SK-N-SH treated with all-trans-retinoic acid at 6 μM for 48 hours (cell line): Measurements from ENCODE around the gene KRT84.

Experiments
- ATAC-seq: fragments of 200-7000 bp; cut with Tn5 transposase; 3 replicates; pipeline ENCODE4 v1.9.1; 2020; ENCODE audit warnings: mild to moderate bottlenecking, moderate library complexity
- ARNTL ChIP-seq: fragments of 450-650 bp; formaldehyde crosslinking; IDR thresholded peaks from 2 replicates; pipeline ENCODE4 v1.5.0; 2020; ENCODE audit warnings: low read depth, mild to moderate bottlenecking, moderate library complexity, borderline replicate concordance
- BACH2 ChIP-seq: fragments of 250-450 bp; sonication (Bioruptor Pico); IDR thresholded peaks from 2 replicates; pipeline ENCODE4 v1.9.0; 2021; ENCODE audit warnings: mild to moderate bottlenecking, borderline replicate concordance
- CREB5 ChIP-seq: fragments of 250-450 bp; sonication (Bioruptor Pico); IDR thresholded peaks from 2 replicates; pipeline ENCODE4 v1.5.1; 2020; ENCODE audit warnings: low read depth, mild to moderate bottlenecking, moderate library complexity
- CSDC2 ChIP-seq: fragments of 250-450 bp; sonication (Bioruptor Pico); IDR thresholded peaks from 2 replicates; pipeline ENCODE4 v1.5.0; 2020; ENCODE audit warnings: mild to moderate bottlenecking, moderate library complexity
- CSRNP3 ChIP-seq: fragments of 250-450 bp; sonication (Bioruptor Pico); IDR thresholded peaks from 2 replicates; pipeline ENCODE4 v1.5.1; 2021; ENCODE audit warnings: mild to moderate bottlenecking, moderate library complexity
- ESRRG ChIP-seq: fragments of 250-450 bp; sonication (Bioruptor Pico); IDR thresholded peaks from 2 replicates; pipeline ENCODE4 v1.6.1; 2021; ENCODE audit warnings: mild to moderate bottlenecking
- GLIS3 ChIP-seq: fragments of 250-450 bp; sonication (Bioruptor Pico); IDR thresholded peaks from 2 replicates; pipeline ENCODE4 v1.5.0; 2020; ENCODE audit warnings: mild to moderate bottlenecking, moderate library complexity
- ISL1 ChIP-seq: fragments of 250-450 bp; sonication (Bioruptor Pico); IDR thresholded peaks from 2 replicates; pipeline ENCODE4 v2.1.2; 2022; ENCODE audit warnings: mild to moderate bottlenecking, moderate library complexity
- OSR1 ChIP-seq: fragments of 250-450 bp; sonication (Bioruptor Pico); IDR thresholded peaks from 2 replicates; pipeline ENCODE4 v1.8.0; 2022; ENCODE audit warnings: moderate library complexity, mild to moderate bottlenecking, inconsistent platforms
- PATZ1 ChIP-seq: fragments of 250-450 bp; sonication (Bioruptor Pico); IDR thresholded peaks from 2 replicates; pipeline ENCODE4 v1.8.0; 2020; ENCODE audit warnings: mild to moderate bottlenecking, moderate library complexity, borderline replicate concordance
- POU6F1 ChIP-seq: fragments of 250-450 bp; sonication (Bioruptor Pico); IDR thresholded peaks from 2 replicates; pipeline ENCODE4 v1.8.0; 2021; ENCODE audit warnings: low read depth, mild to moderate bottlenecking, moderate library complexity, borderline replicate concordance
- PPARA ChIP-seq: fragments of 250-450 bp; sonication (Bioruptor Pico); IDR thresholded peaks from 2 replicates; pipeline ENCODE4 v1.5.0; 2020; ENCODE audit warnings: mild to moderate bottlenecking, borderline replicate concordance
- RARB ChIP-seq: fragments of 250-450 bp; sonication (Bioruptor Pico); IDR thresholded peaks from 2 replicates; pipeline ENCODE4 v1.8.0; 2021; ENCODE audit warnings: mild to moderate bottlenecking, moderate library complexity
- TCF4 ChIP-seq: fragments of 250-450 bp; sonication (Bioruptor Pico); IDR thresholded peaks from 2 replicates; pipeline ENCODE4 v1.8.0; 2021; ENCODE audit warnings: mild to moderate bottlenecking, moderate library complexity, borderline replicate concordance
- TOX ChIP-seq: fragments of 250-450 bp; sonication (Bioruptor Pico); IDR thresholded peaks from 2 replicates; pipeline ENCODE4 v1.8.0; 2021; ENCODE audit warnings: mild to moderate bottlenecking, moderate library complexity, borderline replicate concordance
- TSHZ2 ChIP-seq: fragments of 250-450 bp; sonication (Bioruptor Pico); IDR thresholded peaks from 2 replicates; pipeline ENCODE4 v1.5.0; 2020; ENCODE audit warnings: mild to moderate bottlenecking, moderate library complexity
- ZC3H10 ChIP-seq: fragments of 250-450 bp; sonication (Bioruptor Pico); IDR thresholded peaks from 2 replicates; pipeline ENCODE4 v1.5.1; 2021; ENCODE audit warnings: mild to moderate bottlenecking, moderate library complexity
- ZFP3 ChIP-seq: fragments of 250-450 bp; sonication (Bioruptor Pico); IDR thresholded peaks from 2 replicates; pipeline ENCODE4 v1.5.0; 2020; ENCODE audit warnings: mild to moderate bottlenecking, moderate library complexity
- ZFP30 ChIP-seq: fragments of 450-650 bp; formaldehyde crosslinking; IDR thresholded peaks from 2 replicates; pipeline ENCODE4 v1.5.0; 2022; ENCODE audit warnings: mild to moderate bottlenecking, moderate library complexity
- ZNF565 ChIP-seq: fragments of 450-650 bp; formaldehyde crosslinking; conservative IDR thresholded peaks from 2 replicates; pipeline ENCODE4 v1.5.0; 2020; ENCODE audit warnings: low read depth, mild to moderate bottlenecking, moderate library complexity

KRT84 gene

GRCh38 chr12:52403561-52403960 is 18.1 kb upstream of the KRT84 start:
- TF ChIP-seq ZNF565: no peak
- no peak for TF ChIP-seq TCF4 (CRISPR knock-in tag)
- TF ChIP-seq CREB5 (CRISPR knock-in tag): no peak
- no peak for TF ChIP-seq ZC3H10 (CRISPR knock-in tag)
- TF ChIP-seq POU6F1 (CRISPR knock-in tag): no peak
- TF ChIP-seq PPARA: no peak
- TF ChIP-seq ESRRG: no peak
- no peak for TF ChIP-seq RARB (CRISPR knock-in tag)
- no peak for TF ChIP-seq PATZ1 (CRISPR knock-in tag)
- no peak for TF ChIP-seq ZFP30 (CRISPR knock-in tag)
- TF ChIP-seq BACH2 (CRISPR knock-in tag): no peak
- no peak for TF ChIP-seq ZFP3
- TF ChIP-seq OSR1 (CRISPR knock-in tag): no peak
- no peak for TF ChIP-seq CSDC2 (CRISPR knock-in tag)
- no peak for ATAC-seq

- TF ChIP-seq GLIS3 (CRISPR knock-in tag) (no peak), TSHZ2 (CRISPR knock-in tag) (no peak), TOX (CRISPR knock-in tag) (no peak), ZNF565 (no peak), RARB (CRISPR knock-in tag) (no peak), BACH2 (CRISPR knock-in tag) (no peak), ESRRG (no peak), TCF4 (CRISPR knock-in tag) (no peak), PPARA (no peak), CSRNP3 (CRISPR knock-in tag) (no peak), ISL1 (CRISPR knock-in tag) (no peak), ZFP30 (CRISPR knock-in tag) (no peak), CREB5 (CRISPR knock-in tag) (no peak), ZFP3 (no peak), ARNTL (CRISPR knock-in tag) (no peak), CSDC2 (CRISPR knock-in tag) (no peak)
- no peak for ATAC-seq
Measured at GRCh38 chr12:52402873-52403540, 17.6 kb upstream of the KRT84 start.
